IMR-90 (cell line): Measurements from ENCODE around the gene KRT27. TPM values are rescaled to one million over a fixed set of nuclear protein-coding genes. Genes with fewer than 3 reads are reported as not detected.

Experiments
- ATAC-seq: fragments of 200-7000 bp; cut with Tn5 transposase; 2 replicates; pipeline ENCODE4 v1.9.1; 2020; ENCODE audit warnings: low read depth, mild to moderate bottlenecking, moderate library complexity
- BruUV-seq: library from RNA; stranded (reverse); fragments of 400-500 nt; replicated peaks from 2 replicates; lab custom pipeline; 2021; lab: Mats Ljungman, UMichigan
- CTCF ChIA-PET: fragments of 300-600 bp; formaldehyde crosslinking; extraction: SDS; loops from one replicate; lab custom pipeline; 2021; ENCODE audit warnings: antibody characterized with exemption; lab: Yijun Ruan, JAX
- POLR2A ChIA-PET: fragments of 300-600 bp; sonication (Branson Sonifier 250); formaldehyde crosslinking; loops from one replicate; lab custom pipeline; 2022; ENCODE audit warnings: antibody characterized with exemption; ENCODE audit not compliant: unreplicated experiment; lab: Charles Lee
- DNase-seq: peaks from one replicate; pipeline ENCODE4 v3.0.0; 2013
- H2AFZ ChIP-seq: replicated peaks from 2 replicates; pipeline ENCODE3; 2013; ENCODE audit warnings: low read length, mild to moderate bottlenecking; ENCODE audit not compliant: poor library complexity
- H2AK5ac ChIP-seq: 2 replicates; pipeline ENCODE4 v1.6.1; 2013; ENCODE audit warnings: low read depth, low read length, inconsistent platforms
- H2AK9ac ChIP-seq: replicated peaks from 2 replicates; pipeline ENCODE3; 2013; ENCODE audit warnings: mild to moderate bottlenecking, low read depth, low read length, moderate library complexity; ENCODE audit not compliant: poor library complexity
- H2BK120ac ChIP-seq: 2 replicates; pipeline ENCODE4 v1.6.1; 2013; ENCODE audit warnings: low read depth, low read length, inconsistent platforms
- H2BK15ac ChIP-seq: 3 replicates; pipeline ENCODE4 v1.6.1; 2013; ENCODE audit warnings: low read depth, low read length, inconsistent platforms
- H2BK20ac ChIP-seq: 2 replicates; pipeline ENCODE4 v1.6.1; 2013; ENCODE audit warnings: low read depth, mild to moderate bottlenecking, inconsistent platforms, low read length, moderate library complexity
- H2BK5ac ChIP-seq: 2 replicates; pipeline ENCODE4 v1.6.1; 2013; ENCODE audit warnings: mild to moderate bottlenecking, low read depth, low read length, inconsistent platforms; ENCODE audit not compliant: poor library complexity, severe bottlenecking
- H3K14ac ChIP-seq: replicated peaks from 2 replicates; pipeline ENCODE4 v1.6.1; 2013; ENCODE audit warnings: low read depth, low read length, inconsistent platforms
- H3K18ac ChIP-seq: 2 replicates; pipeline ENCODE4 v1.6.1; 2013; ENCODE audit warnings: low read depth, low read length, control low read depth
- H3K23ac ChIP-seq: 2 replicates; pipeline ENCODE4 v1.6.1; 2013; ENCODE audit warnings: low read depth, low read length, inconsistent platforms
- H3K27ac ChIP-seq: 2 replicates; pipeline ENCODE4 v1.5.1; 2013; ENCODE audit warnings: mild to moderate bottlenecking, control low read depth, low read length; ENCODE audit not compliant: insufficient read depth
- H3K27me3 ChIP-seq: 2 replicates; pipeline ENCODE4 v1.6.1; 2013; ENCODE audit warnings: low read length; ENCODE audit not compliant: control insufficient read depth, insufficient read depth
- H3K36me3 ChIP-seq: 2 replicates; pipeline ENCODE4 v1.6.1; 2013; ENCODE audit warnings: low read length, mixed read lengths; ENCODE audit not compliant: control insufficient read depth, insufficient read depth
- H3K4ac ChIP-seq: 2 replicates; pipeline ENCODE4 v1.6.1; 2013; ENCODE audit warnings: low read depth, low read length, inconsistent platforms
- H3K4me1 ChIP-seq: 2 replicates; pipeline ENCODE4 v1.6.1; 2013; ENCODE audit warnings: low read length, mixed read lengths; ENCODE audit not compliant: control insufficient read depth, insufficient read depth
- H3K4me2 ChIP-seq: 2 replicates; pipeline ENCODE4 v1.6.1; 2013; ENCODE audit warnings: low read depth, mild to moderate bottlenecking, control low read depth, low read length, moderate library complexity
- H3K4me3 ChIP-seq: 2 replicates; pipeline ENCODE4 v1.5.1; 2013; ENCODE audit warnings: low read depth, mild to moderate bottlenecking, control low read depth, low read length, moderate library complexity; ENCODE audit not compliant: insufficient read depth
- H3K56ac ChIP-seq: 2 replicates; pipeline ENCODE4 v1.6.1; 2013; ENCODE audit warnings: low read length, inconsistent platforms; ENCODE audit not compliant: insufficient read depth; ENCODE audit errors: extremely low read depth
- H3K79me1 ChIP-seq, 2 experiments: 2 replicates each; pipeline ENCODE4 v1.6.1; 2013; ENCODE audit warnings: low read length in 2 of 2, inconsistent platforms in 1 of 2, low read depth in 1 of 2
- H3K9ac ChIP-seq: 2 replicates; pipeline ENCODE4 v1.6.1; 2013; ENCODE audit warnings: low read depth, low read length, control low read depth
- H3K9me1 ChIP-seq: 2 replicates; pipeline ENCODE4 v1.6.1; 2013; ENCODE audit warnings: low read length, inconsistent platforms; ENCODE audit not compliant: insufficient read depth
- H3K9me3 ChIP-seq: 2 replicates; pipeline ENCODE4 v1.6.1; 2013; ENCODE audit warnings: low read length; ENCODE audit not compliant: control insufficient read depth, insufficient read depth
- H4K20me1 ChIP-seq: 2 replicates; pipeline ENCODE4 v1.6.1; 2013; ENCODE audit warnings: low read length, inconsistent platforms; ENCODE audit not compliant: insufficient read depth
- H4K5ac ChIP-seq: 2 replicates; pipeline ENCODE4 v1.6.1; 2013; ENCODE audit warnings: mild to moderate bottlenecking, low read depth, low read length, control low read depth
- H4K8ac ChIP-seq, 2 experiments: 2 replicates each; pipeline ENCODE4 v1.6.1; 2013; ENCODE audit warnings: low read depth in 2 of 2, low read length in 2 of 2, control low read depth in 1 of 2, inconsistent platforms in 1 of 2
- H4K91ac ChIP-seq: 2 replicates; pipeline ENCODE4 v1.6.1; 2013; ENCODE audit warnings: low read depth, low read length, inconsistent platforms; ENCODE audit not compliant: insufficient read depth
- CEBPB ChIP-seq: IDR thresholded peaks from 2 replicates; pipeline ENCODE4 v1.6.1; 2012; ENCODE audit warnings: low read depth, low read length, improper control_type of control experiment
- CHD1 ChIP-seq: IDR thresholded peaks from 2 replicates; pipeline ENCODE4 v1.6.1; 2012; ENCODE audit warnings: low read depth, low read length, improper control_type of control experiment
- FOS ChIP-seq: fragments of 150-350 bp; IDR thresholded peaks from 2 replicates; pipeline ENCODE4 v1.6.1; 2016; ENCODE audit warnings: low read depth, low read length
- MAFK ChIP-seq: IDR thresholded peaks from 2 replicates; pipeline ENCODE4 v1.6.1; 2012; ENCODE audit warnings: low read depth, low read length, improper control_type of control experiment
- MAZ ChIP-seq: IDR thresholded peaks from 2 replicates; pipeline ENCODE4 v1.6.1; 2012; ENCODE audit warnings: low read depth, mild to moderate bottlenecking, low read length, improper control_type of control experiment, moderate library complexity, borderline replicate concordance
- whole genome bisulfite sequencing, 2 experiments: methylation state at CpG; one replicate each; pipeline versions ENCODE4 v1.1.5 to v1.1.7; 2013; ENCODE audit warnings: missing lambda C conversion rate in 2 of 2; ENCODE audit not compliant: insufficient read length in 1 of 2; ENCODE audit errors: extremely low coverage in 2 of 2; 5-methylcytosine and 5-hydroxymethylcytosine counted together
- dilution Hi-C: fragments of 300-500 bp; cut with HindIII; formaldehyde crosslinking; loops from one replicate; pipeline ENCODE4 v1.14.3; 2018; ENCODE audit warnings: low sequenced_read_pairs; ENCODE audit not compliant: unreplicated experiment
- in situ Hi-C: fragments of 300-500 bp; cut with MboI; formaldehyde crosslinking; loops from 3 replicates; pipeline ENCODE4 v1.14.3; 2019; ENCODE audit warnings: low sequenced_read_pairs, inconsistent platforms, mixed read lengths
- intact Hi-C: fragments of 100-400 bp; cut with micrococcal nuclease; formaldehyde crosslinking; loops from 2 replicates; pipeline ENCODE4 v1.10.0; 2022
- polyA plus RNA-seq, 3 experiments: library from polyadenylated mRNA; depleted of rRNA; stranded (reverse); fragments of >200 nt; gene quantifications; 2 replicates each; pipeline ENCODE4 v1.2.3, GENCODE V29; 2012; ENCODE audit warnings: low replicate concordance in 1 of 3
- total RNA-seq: library from RNA; depleted of rRNA; stranded (reverse); fragments of >200 nt; gene quantifications from 2 replicates; pipeline ENCODE4 v1.2.3, GENCODE V29; 2012
- TF ChIP-seq, protein P1 (sequence below): fragments of 150-350 bp; IDR thresholded peaks from 2 replicates; pipeline ENCODE4 v1.6.1; 2016; ENCODE audit warnings: low read depth, mild to moderate bottlenecking, low read length, moderate library complexity, borderline replicate concordance

KRT27 gene
- total and polyA plus RNA-seq, 2 of the 4 experiments (the other 2 are of a cell fraction): not detected

GRCh38 chr17:40763752-40764151, 18.6 kb downstream of the KRT27 start:
- no peaks in the 10 kb centered on the region for H3K4me1 ChIP-seq
- peaks cover 7% of the 10 kb centered on the region for H3K27me3 ChIP-seq
- no peak overlapping the region for H2BK120ac ChIP-seq
- no peaks in the 10 kb centered on the region for H3K79me1 ChIP-seq
- in situ Hi-C loops (no loop called here), intact Hi-C loops (no loop called here), dilution Hi-C loops (no loop called here)
- no peak overlapping the region for H3K23ac ChIP-seq
- H3K9me1 ChIP-seq: no peaks in the 10 kb centered on the region
- no peaks in the 10 kb centered on the region for H4K20me1 ChIP-seq
- H4K8ac ChIP-seq: no peak overlapping the region
- H2AK9ac ChIP-seq: no peak overlapping the region
- H3K27ac ChIP-seq: no peak overlapping the region
- H2BK5ac ChIP-seq: no peak overlapping the region
- no TSS peak for BruUV-seq
- POLR2A ChIA-PET: no interaction called here
- ATAC-seq: no peak
- H3K4me3 ChIP-seq: no peak overlapping the region
- no peak overlapping the region for H4K5ac ChIP-seq
- no peak overlapping the region for H2BK20ac ChIP-seq
- no peak for DNase-seq
- no peak overlapping the region for H2BK15ac ChIP-seq
- H3K9me3 ChIP-seq: peaks cover 10% of the 10 kb centered on the region
- CTCF ChIA-PET: no interaction called here
- H4K91ac ChIP-seq: no peak overlapping the region
- no peak overlapping the region for H3K4ac ChIP-seq
- H2AK5ac ChIP-seq: no peak overlapping the region
- H3K36me3 ChIP-seq: no peaks in the 10 kb centered on the region
- no peak overlapping the region for H2AFZ ChIP-seq
- no peak overlapping the region for H3K9ac ChIP-seq
- TF ChIP-seq CEBPB: no peak
- no peak for TF ChIP-seq CHD1
- TF ChIP-seq, protein P1, sequence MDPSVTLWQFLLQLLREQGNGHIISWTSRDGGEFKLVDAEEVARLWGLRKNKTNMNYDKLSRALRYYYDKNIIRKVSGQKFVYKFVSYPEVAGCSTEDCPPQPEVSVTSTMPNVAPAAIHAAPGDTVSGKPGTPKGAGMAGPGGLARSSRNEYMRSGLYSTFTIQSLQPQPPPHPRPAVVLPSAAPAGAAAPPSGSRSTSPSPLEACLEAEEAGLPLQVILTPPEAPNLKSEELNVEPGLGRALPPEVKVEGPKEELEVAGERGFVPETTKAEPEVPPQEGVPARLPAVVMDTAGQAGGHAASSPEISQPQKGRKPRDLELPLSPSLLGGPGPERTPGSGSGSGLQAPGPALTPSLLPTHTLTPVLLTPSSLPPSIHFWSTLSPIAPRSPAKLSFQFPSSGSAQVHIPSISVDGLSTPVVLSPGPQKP: no peak
- TF ChIP-seq FOS: no peak
- no peak for TF ChIP-seq MAZ
- TF ChIP-seq MAFK: no peak
- no peak overlapping the region for H3K4me2 ChIP-seq
- WGBS, 2 experiments: no CpG with 5 or more reads among the region's 1 CpG
- no peak overlapping the region for H3K14ac ChIP-seq
- H3K18ac ChIP-seq: no peak overlapping the region
- H3K56ac ChIP-seq: no peak overlapping the region
